ENCODE data around the gene PAXX.

The PAXX gene

DNA sequence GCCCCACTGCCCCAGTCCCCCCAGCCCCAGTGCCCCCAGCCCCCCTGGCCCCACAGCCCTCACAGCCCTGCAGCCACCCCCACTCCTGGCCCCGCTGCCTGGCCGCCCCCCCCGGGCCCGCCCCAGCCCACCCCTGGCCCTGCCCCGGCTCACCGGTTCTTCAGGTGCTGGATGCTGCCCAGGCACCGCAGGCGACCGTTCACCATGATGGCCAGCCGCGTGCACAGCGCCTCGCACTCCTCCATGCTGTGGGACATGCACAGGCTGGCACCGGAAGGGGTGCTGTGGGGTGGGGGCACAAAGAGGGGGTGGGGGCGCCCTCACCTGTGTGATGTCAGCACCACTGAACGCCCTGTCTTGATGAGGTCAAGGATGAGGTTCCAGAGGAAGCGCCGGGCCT, 17.0 kb downstream of the PAXX start:
- Histone ChIP-seq H3K9me3 (ENCODE audit: control insufficient read depth, low read length) (no peaks in the 10 kb centered on the region), H3K4ac (ENCODE audit: low read depth in 1 of 2, low read length in 2 of 2) (no peak overlapping the region), H3K4me1 (ENCODE audit: control insufficient read depth, insufficient read depth, low read depth, low read length) (peaks cover 28% of the 10 kb centered on the region), H2AK5ac (ENCODE audit: low read length, severe bottlenecking) (no peak overlapping the region), H2BK12ac (ENCODE audit: low read length in 2 of 2) (no peak overlapping the region), H3K27me3 (ENCODE audit: control insufficient read depth in 1 of 2, insufficient read depth in 1 of 2, low read length in 2 of 2) (no peaks in the 10 kb centered on the region), H3K27ac (ENCODE audit: low read length, poor library complexity, severe bottlenecking) (no peak overlapping the region), H2AFZ (ENCODE audit: low read depth, low read length) (no peak overlapping the region), H3K23ac (ENCODE audit: low read length in 2 of 2) (no peak overlapping the region), H3K14ac (ENCODE audit: low read length in 2 of 2) (no peak overlapping the region), H3K79me1 (replicated peaks; ENCODE audit: low read length, poor library complexity, severe bottlenecking) (no peaks in the 10 kb centered on the region), H3K4me3 (ENCODE audit: insufficient read depth in 1 of 2, low read depth in 1 of 2, low read length in 2 of 2) (no peak overlapping the region), H3K36me3 (ENCODE audit: control insufficient read depth in 1 of 2, insufficient read depth in 2 of 2, low read depth in 1 of 2, low read length in 2 of 2) (peaks cover 8 to 53% of the 10 kb centered on the region in 2 experiments), H2BK120ac (ENCODE audit: low read depth, low read length) (no peak overlapping the region), H2BK5ac (ENCODE audit: low read depth, low read length, poor library complexity, severe bottlenecking) (no peak overlapping the region), H3K9ac (ENCODE audit: low read length) (no peak overlapping the region), H3K18ac (ENCODE audit: low read depth in 1 of 2, low read length in 2 of 2) (no peak overlapping the region), H4K8ac (ENCODE audit: low read length) (no peak overlapping the region), H2BK15ac (ENCODE audit: low read depth, poor library complexity, severe bottlenecking) (no peak overlapping the region), H4K91ac (ENCODE audit: low read length) (no peak overlapping the region), H3K4me2 (ENCODE audit: low read length, poor library complexity, severe bottlenecking) (no peak overlapping the region)
- no peak for DNase-seq
- 93% methylated on average over 17 of the region's 18 CpGs for WGBS

DNA sequence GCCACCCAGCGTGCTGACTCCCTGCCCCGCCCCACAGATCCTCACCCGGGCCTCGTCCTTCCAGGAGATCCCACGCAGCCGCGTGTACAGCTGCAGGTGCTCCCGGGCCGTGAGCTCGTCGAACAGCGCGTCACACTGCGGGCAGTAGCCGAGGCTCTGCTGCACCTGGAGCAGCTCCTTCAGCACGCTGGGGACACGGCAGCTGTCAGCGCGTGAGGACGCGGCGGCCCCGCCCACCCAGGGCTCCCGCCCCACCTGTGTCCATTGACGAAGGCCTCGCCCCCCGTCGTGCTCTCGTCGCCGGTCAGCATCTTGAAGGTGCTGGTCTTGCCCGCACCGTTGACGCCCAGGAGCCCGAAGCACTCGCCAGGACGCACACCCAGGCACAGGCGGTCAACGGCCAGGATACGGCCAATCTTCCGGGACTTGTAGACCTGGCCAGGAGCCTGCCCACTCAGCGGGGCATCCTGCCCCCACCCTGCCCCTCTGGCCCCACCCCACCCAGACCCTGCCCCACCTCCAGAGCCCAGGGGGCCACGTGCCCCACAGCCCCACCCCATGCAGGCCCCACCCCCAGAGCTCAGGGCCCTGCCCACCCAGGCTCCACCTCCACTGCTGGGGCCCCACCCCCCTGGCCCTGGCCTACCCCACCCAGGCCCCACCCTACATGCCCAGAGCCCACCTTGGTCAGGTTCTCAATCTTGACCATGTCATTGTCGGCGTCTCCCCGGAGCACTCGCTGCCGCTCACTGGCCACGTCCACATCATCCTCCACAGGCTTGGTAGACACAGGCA, 17.9 kb downstream of the PAXX start:
- H2AK5ac ChIP-seq (ENCODE audit: low read length, severe bottlenecking): no peak overlapping the region
- no peaks in the 10 kb centered on the region for H3K79me1 ChIP-seq (replicated peaks; ENCODE audit: low read length, poor library complexity, severe bottlenecking)
- no peaks in the 10 kb centered on the region for H3K27me3 ChIP-seq (ENCODE audit: control insufficient read depth in 1 of 2, insufficient read depth in 1 of 2, low read length in 2 of 2)
- no peak overlapping the region for H3K4me2 ChIP-seq (ENCODE audit: low read length, poor library complexity, severe bottlenecking)
- no peak overlapping the region for H3K9ac ChIP-seq (ENCODE audit: low read length)
- no peak overlapping the region for H2BK12ac ChIP-seq (ENCODE audit: low read length in 2 of 2)
- DNase-seq: no peak
- peaks cover 8 to 62% of the 10 kb centered on the region in 2 experiments for H3K36me3 ChIP-seq (ENCODE audit: control insufficient read depth in 1 of 2, insufficient read depth in 2 of 2, low read depth in 1 of 2, low read length in 2 of 2)
- no peak overlapping the region for H2BK120ac ChIP-seq (ENCODE audit: low read depth, low read length)
- H2AFZ ChIP-seq (ENCODE audit: low read depth, low read length): no peak overlapping the region
- no peak overlapping the region for H3K18ac ChIP-seq (ENCODE audit: low read depth in 1 of 2, low read length in 2 of 2)
- no peak overlapping the region for H4K91ac ChIP-seq (ENCODE audit: low read length)
- H2BK15ac ChIP-seq (ENCODE audit: low read depth, poor library complexity, severe bottlenecking): no peak overlapping the region
- H3K4me1 ChIP-seq (ENCODE audit: control insufficient read depth, insufficient read depth, low read depth, low read length): peaks cover 29% of the 10 kb centered on the region
- H4K8ac ChIP-seq (ENCODE audit: low read length): no peak overlapping the region
- no peaks in the 10 kb centered on the region for H3K9me3 ChIP-seq (ENCODE audit: control insufficient read depth, low read length)
- no peak overlapping the region for H2BK5ac ChIP-seq (ENCODE audit: low read depth, low read length, poor library complexity, severe bottlenecking)
- H3K23ac ChIP-seq (ENCODE audit: low read length in 2 of 2): no peak overlapping the region
- no peak overlapping the region for H3K4ac ChIP-seq (ENCODE audit: low read depth in 1 of 2, low read length in 2 of 2)
- WGBS: 95% methylated on average over 49 of the region's 49 CpGs
- H3K4me3 ChIP-seq (ENCODE audit: insufficient read depth in 1 of 2, low read depth in 1 of 2, low read length in 2 of 2): no peak overlapping the region
- H3K14ac ChIP-seq (ENCODE audit: low read length in 2 of 2): no peak overlapping the region
- no peak overlapping the region for H3K27ac ChIP-seq (ENCODE audit: low read length, poor library complexity, severe bottlenecking)

DNA sequence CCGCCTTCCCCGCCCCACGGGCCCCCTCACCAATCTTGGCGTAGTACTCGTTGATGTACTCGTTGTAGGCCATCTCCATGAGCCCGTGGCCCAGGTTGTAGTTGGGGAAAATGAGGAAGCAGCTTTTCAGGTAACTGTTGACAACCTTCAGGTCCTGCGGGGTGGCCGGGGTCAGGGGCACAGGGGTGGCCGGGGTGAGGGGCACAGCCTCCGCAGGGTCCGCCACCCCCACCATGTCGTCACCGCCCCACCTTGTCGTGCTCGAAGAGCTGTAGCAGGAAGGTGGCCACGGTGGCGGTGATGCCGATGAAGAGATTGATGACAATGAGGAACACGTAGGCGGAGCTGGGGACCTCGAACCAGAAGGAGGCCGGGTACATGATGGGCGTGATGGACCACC, 18.9 kb downstream of the PAXX start:
- Histone ChIP-seq H4K8ac (ENCODE audit: low read length) (no peak overlapping the region), H2BK12ac (ENCODE audit: low read length in 2 of 2) (no peak overlapping the region), H2BK15ac (ENCODE audit: low read depth, poor library complexity, severe bottlenecking) (no peak overlapping the region), H3K4me1 (ENCODE audit: control insufficient read depth, insufficient read depth, low read depth, low read length) (peaks cover 29% of the 10 kb centered on the region), H3K4ac (ENCODE audit: low read depth in 1 of 2, low read length in 2 of 2) (no peak overlapping the region), H3K9ac (ENCODE audit: low read length) (no peak overlapping the region), H2AFZ (ENCODE audit: low read depth, low read length) (no peak overlapping the region), H3K27me3 (ENCODE audit: control insufficient read depth in 1 of 2, insufficient read depth in 1 of 2, low read length in 2 of 2) (no peaks in the 10 kb centered on the region), H3K9me3 (ENCODE audit: control insufficient read depth, low read length) (no peaks in the 10 kb centered on the region), H3K4me2 (ENCODE audit: low read length, poor library complexity, severe bottlenecking) (no peak overlapping the region), H3K14ac (ENCODE audit: low read length in 2 of 2) (no peak overlapping the region), H3K36me3 (ENCODE audit: control insufficient read depth in 1 of 2, insufficient read depth in 2 of 2, low read depth in 1 of 2, low read length in 2 of 2) (peaks cover 11 to 72% of the 10 kb centered on the region in 2 experiments), H2AK5ac (ENCODE audit: low read length, severe bottlenecking) (no peak overlapping the region), H3K23ac (ENCODE audit: low read length in 2 of 2) (no peak overlapping the region), H4K91ac (ENCODE audit: low read length) (no peak overlapping the region), H3K27ac (ENCODE audit: low read length, poor library complexity, severe bottlenecking) (no peak overlapping the region), H3K79me1 (replicated peaks; ENCODE audit: low read length, poor library complexity, severe bottlenecking) (no peaks in the 10 kb centered on the region), H2BK120ac (ENCODE audit: low read depth, low read length) (no peak overlapping the region), H2BK5ac (ENCODE audit: low read depth, low read length, poor library complexity, severe bottlenecking) (no peak overlapping the region), H3K4me3 (ENCODE audit: insufficient read depth in 1 of 2, low read depth in 1 of 2, low read length in 2 of 2) (no peak overlapping the region), H3K18ac (ENCODE audit: low read depth in 1 of 2, low read length in 2 of 2) (no peak overlapping the region)
- DNase-seq: no peak
- WGBS: 97% methylated on average over 24 of the region's 24 CpGs

DNA sequence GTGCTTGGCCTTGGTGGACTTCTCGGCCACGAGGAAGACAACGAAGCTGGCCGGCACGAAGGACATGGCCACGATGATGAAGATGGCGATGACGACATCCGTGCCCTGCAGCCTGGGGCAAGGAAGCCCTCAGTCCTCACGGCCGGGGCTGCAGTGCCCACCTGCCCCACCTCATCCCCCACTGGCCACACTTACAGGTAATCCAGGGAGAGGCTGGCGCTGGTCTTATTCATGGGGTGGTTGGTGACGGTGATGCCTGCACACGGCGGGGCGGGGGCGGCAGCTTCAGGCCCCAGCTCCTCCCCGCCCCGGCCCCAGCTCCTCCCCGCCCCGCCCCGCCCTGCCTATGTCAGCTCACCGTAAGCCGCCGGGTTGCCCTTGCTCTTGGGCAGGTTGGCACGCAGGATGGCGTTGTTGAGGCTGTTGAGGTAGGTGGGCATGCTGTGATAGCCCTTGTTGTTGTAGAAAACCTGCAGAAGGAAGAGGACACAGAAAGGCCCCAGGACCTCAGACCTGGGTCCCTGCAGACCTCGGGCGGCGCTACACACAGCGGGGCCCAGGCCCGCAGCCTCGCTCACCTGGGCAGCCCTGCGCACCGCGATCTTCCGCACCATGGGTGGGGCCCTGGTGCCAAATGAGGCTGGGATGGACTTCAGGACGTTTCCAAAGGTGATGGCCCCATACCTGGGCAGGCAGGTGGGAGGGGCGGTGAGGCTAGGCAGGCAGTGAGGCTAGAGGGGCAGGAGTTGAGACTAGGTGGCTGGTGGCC, 19.9 kb downstream of the PAXX start:
- Histone ChIP-seq H3K4ac (ENCODE audit: low read depth in 1 of 2, low read length in 2 of 2) (no peak overlapping the region), H2BK12ac (ENCODE audit: low read length in 2 of 2) (no peak overlapping the region), H3K4me2 (ENCODE audit: low read length, poor library complexity, severe bottlenecking) (no peak overlapping the region), H3K4me3 (ENCODE audit: insufficient read depth in 1 of 2, low read depth in 1 of 2, low read length in 2 of 2) (no peak overlapping the region), H3K4me1 (ENCODE audit: control insufficient read depth, insufficient read depth, low read depth, low read length) (peaks cover 25% of the 10 kb centered on the region), H3K36me3 (ENCODE audit: control insufficient read depth in 1 of 2, insufficient read depth in 2 of 2, low read depth in 1 of 2, low read length in 2 of 2) (peaks cover 17 to 82% of the 10 kb centered on the region in 2 experiments), H2AFZ (ENCODE audit: low read depth, low read length) (no peak overlapping the region), H3K23ac (ENCODE audit: low read length in 2 of 2) (no peak overlapping the region), H2BK15ac (ENCODE audit: low read depth, poor library complexity, severe bottlenecking) (no peak overlapping the region), H2BK120ac (ENCODE audit: low read depth, low read length) (no peak overlapping the region), H4K91ac (ENCODE audit: low read length) (peak overlapping the region; percentile 53), H3K27me3 (ENCODE audit: control insufficient read depth in 1 of 2, insufficient read depth in 1 of 2, low read length in 2 of 2) (no peaks in the 10 kb centered on the region), H3K9me3 (ENCODE audit: control insufficient read depth, low read length) (no peaks in the 10 kb centered on the region), H3K79me1 (replicated peaks; ENCODE audit: low read length, poor library complexity, severe bottlenecking) (no peaks in the 10 kb centered on the region), H2BK5ac (ENCODE audit: low read depth, low read length, poor library complexity, severe bottlenecking) (no peak overlapping the region), H4K8ac (ENCODE audit: low read length) (no peak overlapping the region), H3K27ac (ENCODE audit: low read length, poor library complexity, severe bottlenecking) (no peak overlapping the region), H3K14ac (ENCODE audit: low read length in 2 of 2) (no peak overlapping the region), H2AK5ac (ENCODE audit: low read length, severe bottlenecking) (no peak overlapping the region), H3K18ac (ENCODE audit: low read depth in 1 of 2, low read length in 2 of 2) (no peak overlapping the region), H3K9ac (ENCODE audit: low read length) (no peak overlapping the region)
- no peak for DNase-seq
- WGBS: 94% methylated on average over 32 of the region's 39 CpGs

Data from mesenchymal stem cell (in vitro differentiated cells and primary cell).